Breast epithelium (tissue), 3 donors: ENCODE data around the gene IL31.
"Not testable (repeated sequence)": the region's sequence is repeated elsewhere in the genome, so short reads cannot be mapped to it uniquely, and the experiment has no call there.

ENCODE experiments used
- POLR2A ChIP-seq: fragments of 450-650 bp; IDR thresholded peaks from one replicate; pipeline ENCODE4 v1.6.1; 2016; ENCODE audit warnings: antibody characterized with exemption, mild to moderate bottlenecking, moderate library complexity
- POLR2AphosphoS5 ChIP-seq, 3 donors: sonication (generic); formaldehyde crosslinking; IDR thresholded peaks; one replicate each; pipeline ENCODE4 v1.6.1; 2017; ENCODE audit warnings: antibody characterized with exemption in 3 of 3
- TF ChIP-seq, protein P1 (sequence below), 3 donors: fragments of 450-650 bp; IDR thresholded peaks; one replicate each; pipeline ENCODE4 v1.5.1; 2016 to 2017; ENCODE audit warnings: antibody characterized with exemption in 3 of 3, mild to moderate bottlenecking in 3 of 3, moderate library complexity in 3 of 3

DNA sequence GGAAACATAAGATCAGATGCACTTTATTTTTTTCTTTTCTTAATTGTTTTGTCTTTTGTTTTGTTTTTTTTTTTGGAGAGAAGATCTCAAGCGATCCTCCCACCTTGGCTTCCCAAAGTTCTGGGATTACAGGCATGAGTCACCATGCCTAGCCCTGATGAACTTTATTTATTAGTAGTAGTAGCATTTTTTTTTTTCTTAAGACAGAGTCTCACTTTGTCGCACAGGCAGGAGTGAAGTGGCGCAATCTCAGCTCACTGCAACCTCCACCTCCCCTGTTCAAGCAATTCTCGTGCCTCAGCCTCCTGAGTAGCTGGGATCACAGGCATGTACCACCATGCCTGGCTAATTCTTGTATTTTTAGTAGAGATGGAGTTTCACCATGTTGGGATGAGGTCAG is 2.5 kb upstream of the IL31 start:
- not testable (repeated sequence) for TF ChIP-seq POLR2A; POLR2AphosphoS5 (IDR thresholded peaks at IDR 0.05)
- TF ChIP-seq, protein P1, sequence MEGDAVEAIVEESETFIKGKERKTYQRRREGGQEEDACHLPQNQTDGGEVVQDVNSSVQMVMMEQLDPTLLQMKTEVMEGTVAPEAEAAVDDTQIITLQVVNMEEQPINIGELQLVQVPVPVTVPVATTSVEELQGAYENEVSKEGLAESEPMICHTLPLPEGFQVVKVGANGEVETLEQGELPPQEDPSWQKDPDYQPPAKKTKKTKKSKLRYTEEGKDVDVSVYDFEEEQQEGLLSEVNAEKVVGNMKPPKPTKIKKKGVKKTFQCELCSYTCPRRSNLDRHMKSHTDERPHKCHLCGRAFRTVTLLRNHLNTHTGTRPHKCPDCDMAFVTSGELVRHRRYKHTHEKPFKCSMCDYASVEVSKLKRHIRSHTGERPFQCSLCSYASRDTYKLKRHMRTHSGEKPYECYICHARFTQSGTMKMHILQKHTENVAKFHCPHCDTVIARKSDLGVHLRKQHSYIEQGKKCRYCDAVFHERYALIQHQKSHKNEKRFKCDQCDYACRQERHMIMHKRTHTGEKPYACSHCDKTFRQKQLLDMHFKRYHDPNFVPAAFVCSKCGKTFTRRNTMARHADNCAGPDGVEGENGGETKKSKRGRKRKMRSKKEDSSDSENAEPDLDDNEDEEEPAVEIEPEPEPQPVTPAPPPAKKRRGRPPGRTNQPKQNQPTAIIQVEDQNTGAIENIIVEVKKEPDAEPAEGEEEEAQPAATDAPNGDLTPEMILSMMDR (IDR thresholded peaks at IDR 0.05) = not testable (repeated sequence)
